GM18951 (cell line): ENCODE results near the gene NFE2L1.

Experiments used
- POLR2A ChIP-seq: IDR thresholded peaks from 4 replicates; pipeline ENCODE4 v1.6.1; 2011; ENCODE audit warnings: mild to moderate bottlenecking; ENCODE audit not compliant: insufficient read length, insufficient read depth; ENCODE audit errors: extremely low read depth
- in situ Hi-C: fragments of 300-500 bp; cut with MboI; formaldehyde crosslinking; loops from one replicate; pipeline ENCODE4 v1.12.0; 2022; ENCODE audit warnings: low sequenced_read_pairs, mixed read lengths, inconsistent platforms; ENCODE audit not compliant: unreplicated experiment

NFE2L1 gene

GRCh38 chr17:48026502-48027321 is 21.4 kb upstream of the NFE2L1 start:
- TF ChIP-seq POLR2A: no peak
- in situ Hi-C loops: loop anchor here (5.0 kb wide), 1 partner anchor 41 kb away; no protein-coding TSS in a partner anchor

- no peak for TF ChIP-seq POLR2A
- in situ Hi-C loops: loop anchor here (5.0 kb wide), 1 partner anchor 40 kb away; no protein-coding TSS in a partner anchor
Measured at GRCh38 chr17:48027322-48027981, 20.7 kb upstream of the NFE2L1 start.

GRCh38 chr17:48028736-48029135 is 19.4 kb upstream of the NFE2L1 start:
- in situ Hi-C loops: loop anchor here (5.0 kb wide), 1 partner anchor 39 kb away; no protein-coding TSS in a partner anchor
- no peak for TF ChIP-seq POLR2A

GRCh38 chr17:48030531-48030930 is 17.6 kb upstream of the NFE2L1 start:
- no peak for TF ChIP-seq POLR2A
- in situ Hi-C loops: loop anchor here (10.0 kb wide), 1 partner anchor 104 kb away; no protein-coding TSS in a partner anchor

GRCh38 chr17:48031966-48032365 is 16.2 kb upstream of the NFE2L1 start:
- no peak for TF ChIP-seq POLR2A
- in situ Hi-C loops: loop anchor here (10.0 kb wide), 1 partner anchor 103 kb away; no protein-coding TSS in a partner anchor

- in situ Hi-C loops: loop anchor here (10.0 kb wide), 1 partner anchor 100 kb away; no protein-coding TSS in a partner anchor
Measured at GRCh38 chr17:48034734-48035133, 13.4 kb upstream of the NFE2L1 start.

- in situ Hi-C loops: loop anchor here (10.0 kb wide), 1 partner anchor 98 kb away; no protein-coding TSS in a partner anchor
Measured at GRCh38 chr17:48036693-48037035, 11.5 kb upstream of the NFE2L1 start.

GRCh38 chr17:48037036-48037837 is 10.9 kb upstream of the NFE2L1 start, which contains the start of gene COPZ2:
COPZ2 (minus strand) TSS chr17:48037797; CDS start chr17:48037777, 20 bp downstream.
- in situ Hi-C loops: loop anchor here (10.0 kb wide), 1 partner anchor 98 kb away; no protein-coding TSS in a partner anchor
- TF ChIP-seq POLR2A: no peak

More at GRCh38 chr17:48036693-48037035, 11.5 kb upstream of the NFE2L1 start:
- no peak for TF ChIP-seq POLR2A

GRCh38 chr17:48037838-48038323 is 10.3 kb upstream of the NFE2L1 start:
- TF ChIP-seq POLR2A: no peak
- in situ Hi-C loops: loop anchor here (10.0 kb wide), 1 partner anchor 97 kb away; no protein-coding TSS in a partner anchor

- TF ChIP-seq POLR2A: no peak
Measured at GRCh38 chr17:48038687-48039086, 9.5 kb upstream of the NFE2L1 start.

GRCh38 chr17:48043176-48043575 is 5.0 kb upstream of the NFE2L1 start:
- no peak for TF ChIP-seq POLR2A
- in situ Hi-C loops: no loop called here

More at GRCh38 chr17:48038687-48039086, 9.5 kb upstream of the NFE2L1 start:
- in situ Hi-C loops: loop anchor here (10.0 kb wide), 1 partner anchor 96 kb away; no protein-coding TSS in a partner anchor

- TF ChIP-seq POLR2A: no peak
- in situ Hi-C loops: no loop called here
Measured at GRCh38 chr17:48044851-48045250, 3.3 kb upstream of the NFE2L1 start.

- TF ChIP-seq POLR2A: no peak
- in situ Hi-C loops: no loop called here
Measured at GRCh38 chr17:48045316-48046001, 2.7 kb upstream of the NFE2L1 start.
